Chondrocyte (in vitro differentiated cells): ENCODE data around the gene MASP2. TPM values are rescaled to one million over a fixed set of nuclear protein-coding genes. Genes with fewer than 3 reads are reported as not detected.

ENCODE experiments used
- DNase-seq: peaks from one replicate; pipeline ENCODE4 v3.0.0; 2021; ENCODE audit warnings: mixed read lengths, low spot score
- H3K27ac Mint-ChIP-seq: one replicate; pipeline ENCODE4 v1.8.0; 2021; ENCODE audit warnings: mild to moderate bottlenecking, moderate library complexity, mixed read lengths; ENCODE audit not compliant: unreplicated experiment
- H3K27me3 Mint-ChIP-seq: 2 replicates; pipeline ENCODE4 v1.8.0; 2021; ENCODE audit warnings: low read depth, mixed read lengths
- H3K36me3 Mint-ChIP-seq: 2 replicates; pipeline ENCODE4 v1.8.0; 2021; ENCODE audit warnings: low read depth, mixed read lengths
- H3K4me1 Mint-ChIP-seq: 2 replicates; pipeline ENCODE4 v1.8.0; 2021; ENCODE audit warnings: low read depth, mild to moderate bottlenecking, mixed read lengths
- H3K4me3 Mint-ChIP-seq: one replicate; pipeline ENCODE4 v1.8.0; 2021; ENCODE audit warnings: mild to moderate bottlenecking, moderate library complexity, mixed read lengths; ENCODE audit not compliant: unreplicated experiment
- H3K9me3 Mint-ChIP-seq: 2 replicates; pipeline ENCODE4 v1.8.0; 2021; ENCODE audit warnings: low read depth, mixed read lengths
- total RNA-seq: library from RNA; stranded (reverse); gene quantifications from 3 replicates; pipeline ENCODE4 v1.2.1, GENCODE V29; 2021
- TF ChIP-seq, protein P1 (sequence below): fragments of 200-600 bp; sonication (generic); IDR thresholded peaks from 2 replicates; pipeline ENCODE4 v1.5.0; 2021; ENCODE audit warnings: antibody characterized with exemption, mild to moderate bottlenecking, moderate library complexity

The MASP2 gene
- total RNA-seq, 1 donor from 2014 or later: not detected

DNA sequence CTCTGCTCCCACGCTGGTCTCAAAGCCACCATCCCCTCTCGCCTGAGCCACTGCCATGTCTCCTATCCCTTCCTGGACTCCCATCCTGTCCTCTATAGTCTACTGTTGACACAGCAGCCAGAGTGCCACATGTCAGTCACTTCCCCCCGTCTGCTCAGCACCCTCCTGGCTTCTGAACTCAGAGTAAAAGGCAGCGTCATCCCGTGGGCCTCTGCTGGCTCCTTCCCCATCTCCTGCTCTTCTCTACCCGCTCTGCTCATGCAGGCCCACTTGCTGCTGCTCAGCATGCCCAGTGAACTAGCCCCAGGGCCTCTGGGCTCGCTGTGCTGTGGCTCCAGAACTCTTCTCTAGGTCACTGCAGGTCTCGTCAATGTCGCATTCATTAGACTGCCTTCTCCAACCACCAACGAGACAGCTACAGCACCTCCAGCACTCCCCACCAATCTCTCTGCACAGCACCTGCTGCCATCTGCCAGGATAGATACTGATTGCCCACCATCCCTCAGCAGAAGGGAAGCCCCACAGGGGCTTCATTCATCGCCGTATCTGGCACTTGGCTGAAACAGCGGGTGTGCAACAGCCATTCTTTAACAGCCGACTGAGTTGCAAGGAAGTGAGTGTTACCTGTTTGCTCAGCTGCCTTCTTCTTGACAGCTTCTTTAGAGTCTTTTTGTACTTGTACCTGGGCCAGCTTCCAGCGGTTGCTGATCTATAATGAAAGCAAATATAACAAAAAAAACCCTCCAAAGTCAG is 24.6 kb upstream of the MASP2 start:
- Mint-ChIP-seq H3K4me3 (no peak overlapping the region), H3K27ac (peak overlapping the region; percentile 42)
- TF ChIP-seq, protein P1, sequence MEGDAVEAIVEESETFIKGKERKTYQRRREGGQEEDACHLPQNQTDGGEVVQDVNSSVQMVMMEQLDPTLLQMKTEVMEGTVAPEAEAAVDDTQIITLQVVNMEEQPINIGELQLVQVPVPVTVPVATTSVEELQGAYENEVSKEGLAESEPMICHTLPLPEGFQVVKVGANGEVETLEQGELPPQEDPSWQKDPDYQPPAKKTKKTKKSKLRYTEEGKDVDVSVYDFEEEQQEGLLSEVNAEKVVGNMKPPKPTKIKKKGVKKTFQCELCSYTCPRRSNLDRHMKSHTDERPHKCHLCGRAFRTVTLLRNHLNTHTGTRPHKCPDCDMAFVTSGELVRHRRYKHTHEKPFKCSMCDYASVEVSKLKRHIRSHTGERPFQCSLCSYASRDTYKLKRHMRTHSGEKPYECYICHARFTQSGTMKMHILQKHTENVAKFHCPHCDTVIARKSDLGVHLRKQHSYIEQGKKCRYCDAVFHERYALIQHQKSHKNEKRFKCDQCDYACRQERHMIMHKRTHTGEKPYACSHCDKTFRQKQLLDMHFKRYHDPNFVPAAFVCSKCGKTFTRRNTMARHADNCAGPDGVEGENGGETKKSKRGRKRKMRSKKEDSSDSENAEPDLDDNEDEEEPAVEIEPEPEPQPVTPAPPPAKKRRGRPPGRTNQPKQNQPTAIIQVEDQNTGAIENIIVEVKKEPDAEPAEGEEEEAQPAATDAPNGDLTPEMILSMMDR: no peak

DNA sequence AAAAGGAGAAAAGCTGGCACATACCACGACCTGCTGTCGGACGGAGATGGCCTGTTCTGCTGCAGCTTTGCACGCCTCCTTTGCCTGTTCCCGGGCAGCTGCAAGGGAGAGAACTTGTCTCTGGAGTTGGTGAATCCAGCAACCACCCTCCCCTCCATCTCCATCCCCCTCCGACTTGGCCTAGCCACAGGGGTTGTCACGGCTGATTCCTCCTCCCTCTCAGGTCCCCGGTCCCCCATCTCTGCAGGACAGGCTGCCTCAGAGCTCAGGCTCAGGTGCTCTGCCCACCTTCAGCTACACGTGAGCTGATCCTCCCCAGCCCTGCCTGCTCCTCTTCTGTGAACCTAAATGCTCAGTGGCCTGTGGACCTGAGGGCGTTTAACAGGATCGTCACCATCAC is 23.8 kb upstream of the MASP2 start:
- DNase-seq: peak; percentile 79
- H3K9me3 Mint-ChIP-seq: no peaks in the 10 kb centered on the region
- H3K4me3 Mint-ChIP-seq: no peak overlapping the region
- no peak overlapping the region for H3K27ac Mint-ChIP-seq
- H3K4me1 Mint-ChIP-seq: no peaks in the 10 kb centered on the region
- TF ChIP-seq, protein P1: no peak
- H3K36me3 Mint-ChIP-seq: peaks cover 43% of the 10 kb centered on the region
- H3K27me3 Mint-ChIP-seq: no peaks in the 10 kb centered on the region

More for the DNA sequence above, 24.6 kb upstream of the MASP2 start:
- H3K36me3 Mint-ChIP-seq: peaks cover 43% of the 10 kb centered on the region
- H3K9me3 Mint-ChIP-seq: no peaks in the 10 kb centered on the region
- peak; percentile 67 for DNase-seq
- H3K27me3 Mint-ChIP-seq: no peaks in the 10 kb centered on the region
- H3K4me1 Mint-ChIP-seq: no peaks in the 10 kb centered on the region

DNA sequence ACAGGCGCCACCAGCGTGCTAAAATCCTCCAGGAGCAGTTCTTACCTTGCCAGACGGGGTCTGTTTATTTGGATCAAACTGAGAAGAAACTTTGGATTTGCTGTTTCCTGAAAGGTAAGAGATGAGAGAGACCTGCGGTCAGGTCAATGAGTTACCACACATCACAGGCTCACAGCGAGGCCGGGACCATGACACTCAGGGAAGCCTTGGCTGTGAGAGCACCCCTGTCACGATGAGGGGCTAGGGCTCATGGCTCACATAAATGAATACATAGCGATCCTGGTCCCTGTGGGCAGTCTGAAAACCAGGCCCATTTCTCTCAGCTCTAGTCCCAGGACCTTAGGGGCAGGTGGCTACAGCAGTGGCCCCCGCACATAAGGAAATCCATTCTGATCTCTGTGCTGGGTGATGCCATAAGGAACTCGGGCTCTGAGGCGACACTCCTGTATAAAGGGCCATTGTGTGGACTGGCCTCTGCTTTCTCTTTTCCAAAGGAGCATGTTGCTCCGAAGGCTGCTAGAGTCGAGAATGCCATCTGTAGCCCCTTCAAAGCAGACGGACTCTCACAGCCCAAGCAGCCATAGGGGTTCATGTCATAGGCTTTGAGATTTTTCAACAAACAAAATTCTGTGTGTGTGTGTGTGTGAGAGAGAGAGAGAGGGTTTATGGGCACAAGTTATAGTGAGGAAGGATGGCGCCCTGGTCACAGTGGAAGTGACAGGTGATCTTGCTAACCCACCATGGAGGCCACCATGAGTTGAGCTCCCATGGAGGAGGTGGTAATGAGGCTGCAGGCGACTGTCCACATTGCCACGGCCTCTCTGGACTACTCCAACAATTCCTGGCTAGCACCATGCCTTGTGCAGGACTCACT is 21.8 kb upstream of the MASP2 start:
- Mint-ChIP-seq H3K9me3 (no peaks in the 10 kb centered on the region), H3K4me3 (no peak overlapping the region), H3K27me3 (no peaks in the 10 kb centered on the region), H3K27ac (no peak overlapping the region), H3K36me3 (peaks cover 47% of the 10 kb centered on the region), H3K4me1 (no peaks in the 10 kb centered on the region)
- TF ChIP-seq, protein P1: no peak
- peak; percentile 29 for DNase-seq

DNA sequence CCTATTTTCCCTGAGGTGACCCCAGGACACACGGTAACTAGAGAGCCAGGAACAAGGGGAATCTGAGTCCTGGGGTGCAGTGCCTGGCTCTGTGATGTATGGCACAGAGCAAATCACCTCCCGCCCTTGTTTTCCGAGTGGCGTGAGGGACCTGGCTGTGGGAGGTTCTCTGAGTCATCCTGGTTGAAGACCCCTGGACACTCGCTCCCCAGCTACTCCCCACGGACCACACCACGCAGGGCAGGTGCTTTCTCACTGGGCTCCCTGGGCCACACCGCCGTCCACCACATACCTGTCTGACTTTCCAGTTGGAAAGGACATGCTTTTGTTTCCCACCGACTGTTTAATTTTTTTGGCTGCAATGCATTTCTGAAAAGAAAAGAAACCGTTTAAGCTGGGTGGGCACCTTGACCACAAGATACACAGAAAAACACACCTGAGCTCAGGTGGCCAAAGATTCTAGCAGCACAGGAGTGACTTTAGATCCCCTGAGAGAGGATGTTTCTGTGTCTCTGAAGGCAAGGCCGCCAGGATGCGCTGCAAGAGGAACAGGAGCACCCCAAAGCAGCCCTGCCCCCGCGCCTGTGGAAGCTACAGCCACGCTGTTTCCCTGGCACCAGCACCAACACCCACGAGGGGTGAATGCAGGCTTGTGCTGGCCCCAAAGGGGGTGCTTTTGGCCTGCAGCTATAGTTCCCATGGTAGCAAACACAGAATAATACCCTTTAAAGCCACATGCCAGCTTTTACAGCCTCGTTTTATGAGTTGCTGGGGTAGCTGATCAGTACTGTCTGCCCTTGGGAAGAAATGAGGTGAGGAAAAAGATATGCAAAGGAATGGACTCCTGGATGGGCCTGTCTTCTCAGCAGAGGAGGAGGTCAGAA is 20.9 kb upstream of the MASP2 start:
- peak; percentile 70 for DNase-seq
- H3K27ac Mint-ChIP-seq: no peak overlapping the region
- no peaks in the 10 kb centered on the region for H3K9me3 Mint-ChIP-seq

More for the DNA sequence above, 20.9 kb upstream of the MASP2 start:
- no peaks in the 10 kb centered on the region for H3K4me1 Mint-ChIP-seq
- H3K4me3 Mint-ChIP-seq: no peak overlapping the region
- H3K36me3 Mint-ChIP-seq: peaks cover 46% of the 10 kb centered on the region
- H3K27me3 Mint-ChIP-seq: no peaks in the 10 kb centered on the region
- TF ChIP-seq, protein P1: no peak
